H9 (cell line): ENCODE data around the gene OMP. TPM values are rescaled to one million over a fixed set of nuclear protein-coding genes. Genes with fewer than 3 reads are reported as not detected.

Source experiments
- DNase-seq: peaks from one replicate; pipeline ENCODE4 v3.0.0-alpha.2; 2017
- H2AFZ ChIP-seq: one replicate; pipeline ENCODE4 v1.6.1; 2013; ENCODE audit warnings: mild to moderate bottlenecking, low read length, control low read depth, moderate library complexity
- H2AK5ac ChIP-seq: 2 replicates; pipeline ENCODE4 v1.6.1; 2013; ENCODE audit warnings: low read length, control low read depth, mixed read lengths; ENCODE audit not compliant: insufficient read length
- H2BK120ac ChIP-seq: one replicate; pipeline ENCODE4 v1.6.1; 2013; ENCODE audit warnings: low read depth, mild to moderate bottlenecking, low read length, control low read depth, inconsistent platforms; ENCODE audit not compliant: poor library complexity, severe bottlenecking
- H2BK12ac ChIP-seq: 2 replicates; pipeline ENCODE4 v1.6.1; 2013; ENCODE audit warnings: low read length, control low read depth, mixed read lengths, low read depth; ENCODE audit not compliant: insufficient read length
- H2BK15ac ChIP-seq: 2 replicates; pipeline ENCODE4 v1.6.1; 2013; ENCODE audit warnings: low read depth, low read length, control low read depth
- H2BK20ac ChIP-seq: one replicate; pipeline ENCODE4 v1.6.1; 2013; ENCODE audit warnings: low read depth, mild to moderate bottlenecking, low read length, control low read depth, inconsistent platforms; ENCODE audit not compliant: poor library complexity, severe bottlenecking
- H2BK5ac ChIP-seq: 2 replicates; pipeline ENCODE4 v1.6.1; 2013; ENCODE audit warnings: low read length, control low read depth, mixed read lengths; ENCODE audit not compliant: insufficient read length
- H3K14ac ChIP-seq: 2 replicates; pipeline ENCODE4 v1.6.1; 2013; ENCODE audit warnings: low read length, control low read depth; ENCODE audit not compliant: insufficient read depth
- H3K18ac ChIP-seq: 2 replicates; pipeline ENCODE4 v1.6.1; 2013; ENCODE audit warnings: low read depth, mild to moderate bottlenecking, mixed read lengths, low read length, control low read depth; ENCODE audit not compliant: insufficient read length
- H3K23ac ChIP-seq: 2 replicates; pipeline ENCODE4 v1.6.1; 2013; ENCODE audit warnings: low read length, control low read depth, mixed read lengths, low read depth; ENCODE audit not compliant: insufficient read length
- H3K23me2 ChIP-seq: 2 replicates; pipeline ENCODE4 v1.6.1; 2013; ENCODE audit warnings: low read depth, mild to moderate bottlenecking, mixed read lengths, low read length, control low read depth; ENCODE audit not compliant: insufficient read length, poor library complexity, severe bottlenecking
- H3K27ac ChIP-seq: 2 replicates; pipeline ENCODE4 v1.5.1; 2013; ENCODE audit warnings: low read length, control low read depth, mixed read lengths, low read depth; ENCODE audit not compliant: insufficient read length
- H3K27me3 ChIP-seq: 2 replicates; pipeline ENCODE4 v1.6.1; 2013; ENCODE audit warnings: low read length, control low read depth, inconsistent platforms; ENCODE audit not compliant: insufficient read depth
- H3K4ac ChIP-seq: 2 replicates; pipeline ENCODE4 v1.6.1; 2013; ENCODE audit warnings: low read depth, mild to moderate bottlenecking, control low read depth, inconsistent platforms, low read length, moderate library complexity
- H3K4me1 ChIP-seq: 2 replicates; pipeline ENCODE4 v1.6.1; 2013; ENCODE audit warnings: low read length, control low read depth, inconsistent platforms; ENCODE audit not compliant: insufficient read depth
- H3K4me2 ChIP-seq: 2 replicates; pipeline ENCODE4 v1.6.1; 2013; ENCODE audit warnings: low read length, control low read depth, mixed read lengths; ENCODE audit not compliant: insufficient read length, insufficient read depth
- H3K56ac ChIP-seq: 2 replicates; pipeline ENCODE4 v1.6.1; 2013; ENCODE audit warnings: low read depth, mild to moderate bottlenecking, mixed read lengths, low read length, control low read depth; ENCODE audit not compliant: insufficient read length
- H3K79me1 ChIP-seq: 2 replicates; pipeline ENCODE4 v1.6.1; 2013; ENCODE audit warnings: low read depth, mild to moderate bottlenecking, moderate library complexity, low read length, control low read depth, inconsistent platforms; ENCODE audit not compliant: insufficient read depth, poor library complexity, severe bottlenecking
- H3K79me2 ChIP-seq: 2 replicates; pipeline ENCODE4 v1.6.1; 2013; ENCODE audit warnings: low read length, control low read depth, inconsistent platforms; ENCODE audit not compliant: insufficient read depth
- H3K9ac ChIP-seq: 2 replicates; pipeline ENCODE4 v1.6.1; 2013; ENCODE audit warnings: low read length, control low read depth, mixed read lengths; ENCODE audit not compliant: insufficient read length; ENCODE audit errors: extremely low read depth
- H3K9me3 ChIP-seq: one replicate; pipeline ENCODE4 v1.6.1; 2013; ENCODE audit warnings: low read depth, low read length, inconsistent platforms; ENCODE audit not compliant: control insufficient read depth
- H3T11ph ChIP-seq: one replicate; pipeline ENCODE4 v1.6.1; 2013; ENCODE audit warnings: mild to moderate bottlenecking, low read length, control low read depth, inconsistent platforms
- H4K20me1 ChIP-seq: one replicate; pipeline ENCODE4 v1.6.1; 2013; ENCODE audit not compliant: control insufficient read depth, insufficient read length, insufficient read depth
- H4K5ac ChIP-seq: 2 replicates; pipeline ENCODE4 v1.6.1; 2013; ENCODE audit warnings: low read depth, mild to moderate bottlenecking, mixed read lengths, low read length, control low read depth; ENCODE audit not compliant: insufficient read length
- H4K8ac ChIP-seq: replicated peaks from 2 replicates; pipeline ENCODE4 v1.6.1; 2013; ENCODE audit warnings: low read length, control low read depth, mixed read lengths, low read depth; ENCODE audit not compliant: insufficient read length
- H4K91ac ChIP-seq: 2 replicates; pipeline ENCODE4 v1.6.1; 2013; ENCODE audit warnings: low read depth, mild to moderate bottlenecking, moderate library complexity, mixed read lengths, low read length, control low read depth; ENCODE audit not compliant: insufficient read length
- H3K27ac Mint-ChIP-seq, 3 experiments: 2 replicates in 2 of 3; 3 replicates in 1 of 3; pipeline ENCODE4 v1.8.0; 2020 to 2021; ENCODE audit warnings: mixed read lengths in 3 of 3, mild to moderate bottlenecking in 1 of 3, moderate library complexity in 1 of 3
- H3K27me3 Mint-ChIP-seq: 2 replicates; pipeline ENCODE4 v1.8.0; 2021; ENCODE audit warnings: low read depth, mild to moderate bottlenecking, moderate library complexity, mixed read lengths
- H3K36me3 Mint-ChIP-seq, 3 experiments: 2 replicates in 2 of 3; 3 replicates in 1 of 3; pipeline ENCODE4 v1.8.0; 2020 to 2021; ENCODE audit warnings: low read depth in 3 of 3, mixed read lengths in 3 of 3; ENCODE audit not compliant: insufficient read depth in 1 of 3
- H3K4me1 Mint-ChIP-seq, 2 experiments: 2 replicates each; pipeline ENCODE4 v1.8.0; 2020; ENCODE audit warnings: mixed read lengths in 2 of 2
- H3K4me3 Mint-ChIP-seq, 2 experiments: 2 replicates in 1 of 2; 3 replicates in 1 of 2; pipeline ENCODE4 v1.8.0; 2020 to 2021; ENCODE audit warnings: mild to moderate bottlenecking in 2 of 2, mixed read lengths in 2 of 2, moderate library complexity in 1 of 2
- H3K9me3 Mint-ChIP-seq, 2 experiments: 2 replicates in 1 of 2; 3 replicates in 1 of 2; pipeline ENCODE4 v1.8.0; 2020; ENCODE audit warnings: mild to moderate bottlenecking in 2 of 2, mixed read lengths in 2 of 2, moderate library complexity in 1 of 2
- WGBS: extraction: QIAGEN DNeasy Blood & Tissue Kit; methylation state at CpG from one replicate; pipeline ENCODE4 v1.1.7; 2013; ENCODE audit warnings: missing lambda C conversion rate, low lambda C conversion rate, mixed read lengths; ENCODE audit not compliant: insufficient read length; ENCODE audit errors: extremely low coverage; 5-methylcytosine and 5-hydroxymethylcytosine counted together
- total RNA-seq: library from RNA; stranded (reverse); gene quantifications from 2 replicates; pipeline ENCODE4 v1.2.1, GENCODE V29; 2021
- TF ChIP-seq, protein P1 (sequence below): fragments of 200-600 bp; sonication (generic); conservative IDR thresholded peaks from 3 replicates; pipeline ENCODE4 v1.8.0; 2021; ENCODE audit warnings: antibody characterized with exemption, mild to moderate bottlenecking

The OMP gene
- total RNA-seq, 1 experiment from 2014 or later = not detected

DNA sequence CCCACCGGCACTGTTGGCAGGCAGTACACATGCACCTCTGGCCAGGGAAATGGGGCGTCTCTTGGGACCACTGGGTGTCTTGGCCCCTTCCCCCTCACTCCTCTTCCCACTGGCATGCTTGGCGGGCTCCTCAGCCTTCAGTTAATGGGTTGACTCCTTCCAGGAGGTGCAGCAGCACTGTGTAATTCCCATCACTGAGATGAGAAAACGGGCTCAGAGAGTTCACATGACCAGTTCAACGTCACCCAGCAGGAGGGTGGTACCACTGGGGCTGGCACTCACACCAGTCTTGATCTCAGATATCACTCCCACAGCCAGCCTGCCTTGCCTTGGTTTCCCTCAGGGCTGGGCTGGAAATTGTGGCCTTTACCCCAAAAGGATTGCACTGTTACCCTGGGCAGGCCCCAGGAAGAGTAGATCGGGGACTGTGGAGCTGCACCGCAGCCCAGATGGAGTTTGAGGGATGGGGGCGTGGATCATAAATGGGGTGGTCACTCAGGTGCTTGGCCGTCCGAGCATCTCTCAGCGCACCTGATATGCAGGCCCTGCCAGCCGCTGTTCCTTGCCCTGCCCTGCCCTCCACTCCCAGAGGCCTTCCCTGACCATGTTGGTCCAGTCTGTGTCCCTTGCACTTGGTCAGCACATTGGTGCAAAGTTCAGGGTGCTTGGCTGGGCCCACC lies 18.9 kb upstream of the OMP start:
- H2BK12ac ChIP-seq = no peak overlapping the region
- no peak overlapping the region for H3K9ac ChIP-seq
- no peak overlapping the region for H4K91ac ChIP-seq
- TF ChIP-seq, protein P1, sequence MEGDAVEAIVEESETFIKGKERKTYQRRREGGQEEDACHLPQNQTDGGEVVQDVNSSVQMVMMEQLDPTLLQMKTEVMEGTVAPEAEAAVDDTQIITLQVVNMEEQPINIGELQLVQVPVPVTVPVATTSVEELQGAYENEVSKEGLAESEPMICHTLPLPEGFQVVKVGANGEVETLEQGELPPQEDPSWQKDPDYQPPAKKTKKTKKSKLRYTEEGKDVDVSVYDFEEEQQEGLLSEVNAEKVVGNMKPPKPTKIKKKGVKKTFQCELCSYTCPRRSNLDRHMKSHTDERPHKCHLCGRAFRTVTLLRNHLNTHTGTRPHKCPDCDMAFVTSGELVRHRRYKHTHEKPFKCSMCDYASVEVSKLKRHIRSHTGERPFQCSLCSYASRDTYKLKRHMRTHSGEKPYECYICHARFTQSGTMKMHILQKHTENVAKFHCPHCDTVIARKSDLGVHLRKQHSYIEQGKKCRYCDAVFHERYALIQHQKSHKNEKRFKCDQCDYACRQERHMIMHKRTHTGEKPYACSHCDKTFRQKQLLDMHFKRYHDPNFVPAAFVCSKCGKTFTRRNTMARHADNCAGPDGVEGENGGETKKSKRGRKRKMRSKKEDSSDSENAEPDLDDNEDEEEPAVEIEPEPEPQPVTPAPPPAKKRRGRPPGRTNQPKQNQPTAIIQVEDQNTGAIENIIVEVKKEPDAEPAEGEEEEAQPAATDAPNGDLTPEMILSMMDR = no peak
- H2BK15ac ChIP-seq = no peak overlapping the region
- H2AFZ ChIP-seq = no peak overlapping the region
- H3K4me2 ChIP-seq = no peak overlapping the region
- no CpG with 5 or more reads among the region's 12 CpGs for WGBS
- peaks cover 6 to 7% of the 10 kb centered on the region in 2 experiments; a peak in 3 of 5 replicates for H3K9me3 Mint-ChIP-seq
- H3K27ac Mint-ChIP-seq = peak overlapping the region in 2 of 3 experiments; percentile 27 to 92; a peak in 4 of 7 replicates
- no peak overlapping the region for H3K18ac ChIP-seq
- no peak overlapping the region for H3K14ac ChIP-seq
- H3K23me2 ChIP-seq = no peaks in the 10 kb centered on the region
- no peaks in the 10 kb centered on the region for H3K79me1 ChIP-seq
- no peak overlapping the region for H3K27ac ChIP-seq
- H3T11ph ChIP-seq = no peak overlapping the region
- no peak overlapping the region for H3K23ac ChIP-seq
- no peak overlapping the region for H2BK20ac ChIP-seq
- no peak overlapping the region for H2AK5ac ChIP-seq
- no peaks in the 10 kb centered on the region; a peak in 4 of 7 replicates for H3K36me3 Mint-ChIP-seq
- H3K4me3 Mint-ChIP-seq = no peak overlapping the region
- no peak overlapping the region for H3K56ac ChIP-seq
- no peaks in the 10 kb centered on the region for H3K4me1 ChIP-seq
- DNase-seq = no peak
- H4K8ac ChIP-seq = no peak overlapping the region
- H2BK120ac ChIP-seq = no peak overlapping the region
- no peak overlapping the region for H2BK5ac ChIP-seq
- no peaks in the 10 kb centered on the region for H3K9me3 ChIP-seq
- H3K4me1 Mint-ChIP-seq = peaks cover 6 to 8% of the 10 kb centered on the region in 2 experiments
- no peak overlapping the region for H3K4ac ChIP-seq
- no peaks in the 10 kb centered on the region for H4K20me1 ChIP-seq
- no peaks in the 10 kb centered on the region for H3K27me3 Mint-ChIP-seq
- H3K27me3 ChIP-seq = no peaks in the 10 kb centered on the region
- no peaks in the 10 kb centered on the region for H3K79me2 ChIP-seq
- H4K5ac ChIP-seq = no peak overlapping the region
